NCI-H446 treated with DMSO at 0.1 percent for 48 hours (cell line): ENCODE measurements around the gene LAMA1.

Experiments
- DNase-seq: peaks from one replicate; lab custom pipeline; 2025; lab: John Stamatoyannopoulos, UW

The LAMA1 gene

DNA sequence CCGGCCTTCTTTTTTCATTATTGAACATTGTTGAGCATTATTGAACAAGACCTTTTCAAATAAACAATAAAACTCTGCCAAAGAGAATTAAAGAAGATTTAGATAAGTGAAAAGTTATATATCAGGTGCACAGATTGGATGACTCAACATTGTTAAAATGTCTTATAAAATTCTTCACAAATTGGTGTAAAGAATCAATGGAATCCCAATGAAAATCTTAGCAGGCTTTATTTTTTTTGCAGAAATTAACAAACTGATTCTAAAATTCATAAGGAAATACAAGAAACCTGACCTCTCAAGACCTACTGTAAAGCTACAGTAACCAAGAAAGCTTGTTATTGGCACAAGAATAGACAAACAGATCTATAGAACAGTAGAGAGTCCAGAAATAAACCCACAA, 70.3 kb downstream of the LAMA1 start:
- DNase-seq, result no peak

DNA sequence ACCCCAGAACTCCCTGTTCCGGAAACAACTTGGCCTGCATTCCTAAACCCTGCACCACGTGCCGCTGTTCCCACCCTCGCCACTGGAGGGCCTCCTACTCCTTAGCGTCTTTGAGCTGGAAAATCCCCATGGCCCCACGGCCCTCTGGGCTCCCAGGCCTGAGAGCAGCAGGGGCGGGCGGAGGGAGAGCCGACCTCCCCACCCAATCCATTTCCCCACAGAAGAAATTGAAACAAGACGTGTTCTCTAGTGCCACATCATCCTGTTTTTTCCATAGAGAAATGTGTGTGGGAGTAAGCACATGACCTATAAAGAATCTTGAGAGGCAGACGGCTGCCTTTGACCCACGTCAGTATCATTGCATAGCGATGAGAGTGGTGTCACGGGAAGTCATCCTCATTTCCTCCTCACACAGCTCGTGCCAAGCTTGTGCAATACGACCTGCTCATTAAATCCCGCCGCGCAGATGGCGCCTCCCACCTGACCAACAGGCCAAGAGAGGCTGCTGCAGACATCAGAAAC, 79.2 kb downstream of the LAMA1 start:
- DNase-seq, result no peak

- DNase-seq, result no peak
Measured at GRCh38 chr18:7037470-7037869, 80.1 kb downstream of the LAMA1 start.

DNA sequence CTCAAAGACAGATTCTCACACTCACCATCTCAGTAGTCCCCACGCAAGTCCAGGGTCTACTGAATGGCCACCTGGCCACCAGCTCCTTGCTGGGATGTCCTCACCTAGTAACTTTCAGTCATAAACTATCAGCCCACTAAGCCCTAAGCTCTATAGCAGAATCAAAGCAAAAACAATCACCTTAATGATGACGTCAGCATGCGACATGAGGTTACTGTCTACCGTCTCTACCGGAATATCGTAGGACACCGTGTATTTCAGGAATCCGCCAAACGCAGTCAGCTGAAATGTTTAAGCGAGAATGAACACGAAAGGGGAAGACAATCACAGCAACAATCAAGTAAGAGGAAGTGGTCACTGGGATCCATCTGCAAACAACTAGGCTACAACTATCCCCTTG, 81.8 kb downstream of the LAMA1 start:
- DNase-seq, result no peak

- DNase-seq, result no peak
Measured at GRCh38 chr18:7034924-7035323, 82.7 kb downstream of the LAMA1 start.

DNA sequence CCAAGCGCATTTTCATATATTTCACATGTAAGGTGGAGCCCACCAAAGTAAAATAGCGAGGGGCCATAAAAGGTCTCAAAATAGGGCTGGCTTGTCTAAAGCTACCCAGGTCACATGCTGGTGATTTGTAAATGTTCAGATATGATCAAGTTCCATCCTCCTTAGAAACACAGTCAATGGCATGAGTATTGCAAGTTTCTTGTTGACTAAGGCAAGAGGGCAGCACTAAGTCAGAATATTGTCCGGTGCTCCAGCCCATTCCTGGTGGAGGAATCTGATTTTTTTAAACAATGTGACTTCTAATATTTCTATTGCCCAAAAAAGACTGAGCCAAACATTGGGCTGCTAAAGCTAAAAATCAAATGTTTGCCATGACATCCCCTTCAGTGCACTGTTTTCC, 85.1 kb downstream of the LAMA1 start:
- no peak for DNase-seq

- DNase-seq, result no peak
Measured at GRCh38 chr18:7028625-7029024, 89.0 kb downstream of the LAMA1 start.

- DNase-seq, result no peak
Measured at GRCh38 chr18:7025194-7025593, 92.4 kb downstream of the LAMA1 start.

DNA sequence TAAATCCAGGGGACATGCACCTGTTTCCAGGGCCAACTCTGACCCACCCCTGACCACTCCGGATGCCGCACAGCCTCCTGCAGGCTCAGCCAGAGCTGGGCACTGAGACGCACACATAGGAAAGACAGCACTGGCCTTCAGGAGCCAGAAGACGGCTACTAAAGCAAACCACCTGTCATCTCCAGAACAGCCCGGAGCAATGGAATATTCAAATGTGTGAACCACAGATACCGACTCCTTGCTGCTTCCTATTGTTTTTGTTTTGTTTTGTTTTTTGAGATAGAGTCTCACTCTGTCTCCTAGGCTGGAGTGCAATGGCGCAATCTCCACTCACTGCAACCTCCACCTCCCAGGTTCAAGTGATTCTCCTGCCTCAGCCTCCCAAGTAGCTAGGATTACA, 94.0 kb downstream of the LAMA1 start:
- DNase-seq, result no peak

GRCh38 chr18:7023063-7023580, 94.5 kb downstream of the LAMA1 start:
- DNase-seq, result no peak

GRCh38 chr18:7021994-7022840, 95.4 kb downstream of the LAMA1 start:
- DNase-seq, result no peak

DNA sequence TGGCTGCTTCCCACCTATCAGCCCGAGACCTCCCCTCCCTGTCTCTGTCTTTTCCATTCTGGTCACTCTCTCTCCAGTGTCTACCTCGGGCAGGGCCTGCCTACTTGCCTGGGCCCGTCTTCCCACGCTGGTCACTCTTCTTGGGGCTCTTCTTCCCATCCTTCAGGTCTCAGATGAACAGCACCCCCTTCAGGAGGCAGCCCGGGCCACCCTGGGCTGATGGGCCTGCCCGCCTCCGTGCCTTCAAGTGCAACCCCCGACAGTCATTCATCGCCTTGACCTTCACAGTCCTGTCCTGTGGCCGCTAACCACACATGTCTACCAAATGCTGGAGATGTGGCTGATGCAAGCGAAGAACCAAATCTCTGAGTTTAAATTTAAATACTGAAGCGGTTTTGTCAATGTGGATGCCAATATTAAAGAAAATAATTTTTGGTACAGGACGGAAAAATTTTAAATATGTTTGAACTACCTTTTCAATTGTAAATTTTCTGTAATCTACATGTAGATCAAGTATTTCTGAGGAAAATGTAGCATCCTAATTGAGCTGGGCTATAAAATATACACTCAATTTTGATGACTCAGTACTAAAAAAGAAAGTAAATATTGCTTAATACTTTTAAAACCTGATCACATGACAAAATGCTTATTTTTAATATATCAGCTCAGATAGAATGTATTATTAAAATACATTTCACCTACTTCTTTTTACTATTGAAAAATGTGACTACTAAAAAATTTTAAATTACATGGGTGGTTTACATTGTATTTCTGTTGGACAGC, 96.4 kb downstream of the LAMA1 start:
- no peak for DNase-seq

DNA sequence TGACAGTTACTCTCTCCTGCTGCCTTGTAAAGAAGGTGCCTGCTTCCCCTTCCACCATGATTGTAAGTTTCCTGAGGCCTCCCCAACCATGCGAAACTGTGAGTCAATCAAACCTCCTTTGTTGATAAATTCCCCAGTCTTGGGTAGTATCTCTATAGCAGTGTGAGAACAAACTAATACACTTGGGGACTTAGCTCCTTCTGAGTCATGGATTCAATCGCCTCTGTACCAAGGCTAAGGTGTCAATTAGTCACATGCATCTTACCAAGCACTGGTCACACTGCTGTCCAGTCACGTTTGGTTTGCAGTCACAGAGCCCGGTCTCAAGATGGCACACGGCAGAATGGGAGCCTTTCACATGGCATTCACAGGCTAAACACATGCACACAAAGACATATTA, 100.6 kb downstream of the LAMA1 start:
- DNase-seq, result no peak

- no peak for DNase-seq
Measured at GRCh38 chr18:7011142-7011541, 106.5 kb downstream of the LAMA1 start.

DNA sequence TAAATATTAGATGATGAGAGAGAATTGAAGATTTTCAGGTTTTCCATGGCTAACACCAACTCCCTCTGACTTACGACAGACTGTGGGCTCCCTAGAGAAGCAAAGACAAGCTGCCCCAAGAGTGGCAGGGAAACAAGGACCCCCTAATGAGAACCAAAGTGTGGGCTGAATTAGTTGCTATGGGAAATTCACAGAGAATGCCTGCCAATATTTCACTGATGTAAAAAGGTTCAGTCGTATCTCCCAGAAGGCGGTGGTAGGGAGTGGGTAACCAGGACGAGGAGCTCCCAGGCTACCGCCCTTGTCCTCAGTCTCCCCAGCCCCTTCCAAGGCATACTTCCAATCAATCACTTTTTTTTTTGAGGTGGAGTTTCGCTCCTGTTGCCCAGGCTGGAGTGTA, 113.6 kb downstream of the LAMA1 start:
- DNase-seq, result no peak

DNA sequence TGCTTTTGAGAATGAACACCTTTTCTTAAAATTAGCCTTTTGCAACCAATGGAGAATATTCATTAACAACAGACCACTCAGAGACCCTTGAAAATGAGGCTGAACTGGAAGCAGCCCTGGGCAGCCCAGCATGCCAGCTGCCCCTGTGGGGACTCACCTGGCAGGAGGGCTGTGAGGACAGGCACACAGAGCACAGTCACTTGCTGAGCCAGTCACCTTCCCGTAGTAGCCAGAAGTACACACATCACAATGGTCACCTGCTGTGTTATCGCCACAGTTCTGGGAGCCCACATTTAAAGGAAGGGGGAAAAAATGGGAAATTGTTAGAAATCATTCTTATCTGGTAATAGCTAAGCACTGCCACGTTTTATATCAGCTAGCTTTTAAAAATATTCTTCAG, 115.5 kb downstream of the LAMA1 start:
- DNase-seq, result no peak

DNA sequence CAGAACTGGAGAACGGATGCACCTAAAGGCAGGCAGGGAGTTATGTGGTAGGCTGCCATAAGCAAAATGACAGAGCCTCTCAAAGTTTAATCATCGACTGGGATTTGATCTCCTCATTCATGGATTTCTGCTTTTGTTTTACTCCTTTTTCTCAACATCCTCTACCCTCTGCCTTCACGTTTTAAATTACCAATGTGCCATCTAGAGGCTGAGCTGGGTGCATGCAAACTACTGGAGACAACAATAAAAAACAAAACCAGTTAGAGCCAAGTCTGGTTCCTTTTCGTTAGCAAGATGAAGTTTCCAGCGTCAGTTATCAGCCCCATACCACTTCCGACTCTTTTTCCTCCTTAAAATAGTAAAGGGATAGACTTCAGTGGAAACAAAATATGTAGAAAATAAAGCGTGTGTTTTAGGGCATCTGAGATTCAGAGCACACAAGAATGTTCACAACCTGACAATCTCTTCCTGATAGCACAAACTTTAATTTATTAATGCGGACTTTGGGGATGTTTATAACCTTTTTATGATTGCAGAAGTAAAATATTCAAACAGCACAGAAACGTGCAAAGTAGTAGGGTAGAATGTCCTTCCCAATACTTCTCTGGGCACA, 117.0 kb downstream of the LAMA1 start:
- DNase-seq, result no peak

DNA sequence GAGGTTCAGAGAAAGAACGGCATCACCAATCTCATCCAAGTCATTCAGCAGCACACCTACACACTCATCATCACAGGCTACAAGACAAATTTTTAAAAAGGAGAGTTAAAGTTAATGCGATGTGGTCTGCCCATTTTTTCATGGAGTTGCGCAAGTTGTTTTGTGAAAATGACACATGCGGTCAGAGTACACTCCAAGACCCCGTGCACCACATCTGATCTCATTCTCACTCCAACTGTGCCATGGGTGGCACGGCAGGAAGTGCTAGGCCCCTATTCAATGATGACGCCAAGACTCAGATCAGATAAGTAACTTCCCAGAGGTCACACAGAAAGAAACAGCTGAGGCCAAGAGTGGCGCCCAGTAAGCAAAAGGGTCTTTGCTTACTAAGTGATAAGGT, 119.8 kb downstream of the LAMA1 start:
- no peak for DNase-seq

DNA sequence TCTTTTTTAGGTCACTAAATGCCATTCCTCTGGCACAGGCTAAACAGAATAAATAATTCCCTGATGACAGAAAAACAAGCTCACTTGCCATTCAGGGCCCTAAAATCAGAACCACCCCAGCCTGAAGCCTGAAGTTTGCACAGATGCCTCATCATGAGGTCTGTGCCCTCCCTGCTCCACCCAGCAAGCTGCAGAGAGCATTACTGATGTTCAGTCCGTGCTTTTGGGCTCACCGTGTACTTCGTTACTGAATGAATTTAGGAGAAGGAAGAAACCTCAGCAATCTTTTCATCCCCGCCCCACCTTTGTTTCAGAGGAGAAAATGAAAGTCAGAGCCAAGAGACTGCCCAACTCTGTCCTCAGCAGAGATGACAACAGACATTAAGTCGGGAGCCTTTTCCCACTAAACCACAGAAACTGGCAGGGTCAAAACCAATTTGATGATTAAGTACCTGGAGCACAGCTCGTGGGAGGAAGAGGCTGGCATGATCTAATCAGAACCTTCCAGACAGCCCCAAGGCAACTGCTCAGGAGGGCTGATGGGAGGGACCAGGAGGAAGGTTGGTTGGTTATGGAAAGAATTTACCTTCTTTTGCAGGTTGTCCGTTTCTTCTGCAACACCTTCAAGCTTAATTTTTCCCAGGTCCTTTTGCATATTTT, 122.7 kb downstream of the LAMA1 start:
- DNase-seq, result no peak

DNA sequence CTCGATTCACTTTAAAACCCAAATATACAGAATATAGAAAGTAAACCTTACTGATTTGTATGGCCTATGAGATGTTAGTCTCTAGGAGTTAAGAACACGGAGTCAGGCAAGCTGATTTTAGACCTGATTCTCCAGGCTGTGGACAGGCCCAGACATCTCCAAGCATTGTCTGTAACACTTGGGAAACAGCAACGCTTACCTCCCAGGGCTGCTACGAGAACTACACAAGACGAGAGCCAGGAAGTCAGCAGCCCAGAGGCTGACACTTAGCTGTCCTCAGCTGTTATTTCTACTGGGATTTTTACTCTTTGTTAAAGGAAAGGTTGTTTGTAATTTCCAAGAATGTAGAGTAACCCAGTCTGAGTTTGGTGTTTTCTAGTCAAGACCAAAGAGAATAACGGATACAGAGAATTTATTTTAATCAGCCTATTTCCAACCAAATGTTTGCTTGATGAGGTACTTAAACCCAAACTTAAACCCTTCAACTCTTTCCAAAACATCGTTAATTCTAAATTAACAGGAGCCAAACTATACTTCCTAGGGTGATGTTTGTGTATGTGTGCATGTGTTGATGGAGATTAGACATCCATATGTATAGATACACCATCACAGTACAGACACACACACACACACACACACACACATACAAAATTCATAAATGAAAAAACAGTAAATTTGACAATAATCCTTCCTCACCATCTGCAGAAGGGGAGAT, 123.4 kb downstream of the LAMA1 start:
- DNase-seq, result no peak

DNA sequence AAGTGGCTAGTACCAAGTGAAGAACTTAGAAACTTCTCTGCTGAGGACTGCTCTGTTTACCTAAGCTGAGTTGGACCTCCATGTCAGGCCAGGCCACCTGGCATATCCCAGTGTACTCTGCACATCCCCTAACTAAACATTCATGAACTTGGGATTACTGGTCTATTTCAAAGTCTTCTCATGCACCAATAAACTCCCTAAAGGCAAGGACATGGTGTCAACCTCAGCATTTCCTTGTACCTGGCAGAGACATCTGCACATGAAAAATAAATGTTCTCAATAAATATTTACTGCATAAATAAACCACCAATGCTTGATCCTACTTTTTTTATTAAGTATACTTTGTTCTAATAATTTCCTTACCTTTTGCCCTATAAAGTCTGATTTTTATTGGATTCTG, 124.8 kb downstream of the LAMA1 start:
- no peak for DNase-seq
